ENCODE measurements around the gene AP5S1. TPM values are rescaled to one million over a fixed set of nuclear protein-coding genes. Genes with fewer than 3 reads are reported as not detected.

The AP5S1 gene, protein sequence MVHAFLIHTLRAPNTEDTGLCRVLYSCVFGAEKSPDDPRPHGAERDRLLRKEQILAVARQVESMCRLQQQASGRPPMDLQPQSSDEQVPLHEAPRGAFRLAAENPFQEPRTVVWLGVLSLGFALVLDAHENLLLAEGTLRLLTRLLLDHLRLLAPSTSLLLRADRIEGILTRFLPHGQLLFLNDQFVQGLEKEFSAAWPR
- polyA plus RNA-seq = 1 to 10 TPM; 5.1 to 9.7 (median 8.9) TPM

DNA sequence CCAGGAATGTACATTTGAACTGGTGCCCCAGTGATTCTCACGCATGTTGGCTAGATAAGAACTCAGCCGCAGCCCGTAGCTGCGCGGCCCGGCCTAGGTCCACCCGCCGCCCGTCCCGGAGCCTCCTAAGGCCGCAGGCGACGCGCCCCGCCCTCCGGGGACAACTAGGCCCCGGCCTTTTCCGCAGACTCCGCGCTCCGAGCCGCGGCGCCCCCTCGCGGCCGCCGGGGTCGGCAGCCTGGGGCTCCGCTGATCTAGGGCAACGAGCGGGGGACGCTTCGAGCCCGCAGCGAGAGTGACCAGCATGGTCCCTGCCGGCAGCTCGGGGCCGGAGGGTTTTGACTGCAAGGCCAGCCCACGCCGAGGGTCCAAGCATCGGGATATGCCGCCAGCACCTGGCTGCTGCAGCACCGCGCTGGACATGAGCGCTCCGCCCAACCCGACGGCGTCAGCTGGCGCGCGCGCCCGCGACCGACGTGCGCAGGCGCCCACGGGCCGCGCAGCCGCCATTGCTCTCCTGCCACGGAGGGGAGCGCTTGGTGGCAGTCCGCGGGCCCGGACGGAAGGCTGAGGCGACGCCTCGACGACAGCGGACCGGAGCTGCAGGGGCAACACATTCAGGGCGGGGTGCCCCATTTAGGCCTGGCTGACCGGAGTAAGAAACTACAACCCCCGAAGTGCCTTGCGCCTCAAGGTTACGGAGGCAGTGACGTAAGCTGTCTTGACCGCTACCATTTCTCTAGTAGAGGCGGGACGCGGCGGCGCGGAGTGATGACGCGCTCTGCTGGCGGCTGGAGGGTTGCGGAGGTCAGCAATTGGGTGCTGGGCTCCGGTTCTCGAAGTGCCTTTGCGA is at the start of gene AP5S1:
AP5S1 (plus strand) TSS at position 500 of the 853 bp plus-strand sequence. CDS start 1,571 bp downstream, outside the sequence.
- H3K27ac ChIP-seq (ENCODE audit: low read depth, low read length) = peak within 1 kb of the TSS; percentile 76
- 0% methylated on average over 92 to 96 of the region's 96 CpGs for WGBS, 3 donors

DNA sequence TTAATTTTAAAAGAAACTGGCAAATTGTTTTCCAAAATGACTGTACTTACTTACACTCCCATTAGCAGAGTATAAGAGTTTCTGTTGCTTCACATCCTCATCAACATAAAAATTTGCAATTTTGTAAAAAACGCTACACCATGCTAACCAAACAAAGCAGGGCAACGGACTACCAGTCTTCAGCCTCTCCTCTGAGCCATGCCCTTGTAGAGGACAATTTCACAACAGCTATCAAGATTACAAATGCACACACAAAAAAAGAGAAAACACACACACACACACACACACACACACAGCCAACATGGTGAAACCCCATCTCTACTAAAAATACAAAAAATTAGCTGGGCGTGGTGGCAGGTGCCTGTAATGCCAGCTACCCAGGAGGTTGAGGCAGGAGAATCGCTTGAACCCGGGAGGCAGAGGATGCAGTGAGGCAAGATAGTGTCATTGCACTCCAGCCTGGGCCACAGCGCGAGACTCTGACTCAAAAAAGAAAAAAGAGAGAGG is 48.7 kb upstream of the AP5S1 start:
- no peak overlapping the region for H3K27ac ChIP-seq (ENCODE audit: low read depth, low read length)
- 63 to 82% (median 68%) methylated on average over 7 of the region's 7 CpGs for WGBS, 3 donors

DNA sequence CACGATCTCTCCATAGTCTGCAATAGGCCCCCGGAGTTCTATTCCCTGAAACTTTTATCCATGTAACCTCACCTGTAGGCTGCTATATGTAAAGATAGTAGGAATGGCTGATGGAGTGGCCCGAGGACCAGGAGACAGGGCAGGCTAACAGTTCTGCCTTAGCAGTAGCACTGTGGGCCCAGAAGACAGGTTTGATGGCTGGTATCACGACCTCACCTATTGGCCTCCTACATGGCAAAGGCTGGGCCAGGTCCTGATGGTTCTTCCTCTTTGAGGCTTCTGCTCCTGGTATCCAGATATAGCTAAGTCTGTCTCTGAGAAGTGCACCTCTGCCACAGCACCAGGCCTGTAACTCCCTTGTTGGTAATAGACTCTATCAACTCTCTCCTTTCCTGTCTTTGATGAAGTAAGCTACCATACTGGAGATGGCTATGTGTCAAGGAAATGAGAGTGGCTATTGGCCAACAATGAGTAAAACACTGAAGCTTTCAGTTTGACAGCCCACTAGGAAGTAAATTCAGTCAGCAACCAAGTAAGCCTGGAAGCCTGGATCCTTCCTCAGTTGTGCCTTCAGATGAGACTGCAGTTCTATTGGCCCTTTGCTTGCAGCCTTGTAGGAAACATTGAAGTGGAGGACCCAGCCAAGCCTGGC is 44.8 kb upstream of the AP5S1 start:
- 87 to 91% (median 89%) methylated on average over 4 of the region's 4 CpGs for WGBS, 3 donors
- no peak overlapping the region for H3K27ac ChIP-seq (ENCODE audit: low read depth, low read length)

DNA sequence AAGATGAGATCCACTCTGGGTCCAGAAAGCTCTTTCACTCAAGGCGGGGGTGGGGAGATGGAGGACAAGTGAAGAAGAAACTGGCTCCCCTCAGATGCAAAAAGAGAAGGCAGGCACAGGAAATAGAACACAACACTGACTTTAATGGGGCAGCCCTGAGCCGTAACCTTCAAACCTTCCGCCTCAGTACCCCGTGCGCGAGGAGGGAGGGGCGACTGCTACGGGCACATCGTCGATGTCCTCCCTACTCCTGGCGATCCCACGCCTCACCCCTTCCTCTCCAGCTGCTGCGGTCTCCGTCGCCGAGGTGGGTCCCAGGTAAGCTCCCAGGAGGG is 43.0 kb upstream of the AP5S1 start:
- no peak overlapping the region for H3K27ac ChIP-seq (ENCODE audit: low read depth, low read length)
- 11 to 21% (median 14%) methylated on average over 13 to 16 of the region's 16 CpGs for WGBS, 3 donors

DNA sequence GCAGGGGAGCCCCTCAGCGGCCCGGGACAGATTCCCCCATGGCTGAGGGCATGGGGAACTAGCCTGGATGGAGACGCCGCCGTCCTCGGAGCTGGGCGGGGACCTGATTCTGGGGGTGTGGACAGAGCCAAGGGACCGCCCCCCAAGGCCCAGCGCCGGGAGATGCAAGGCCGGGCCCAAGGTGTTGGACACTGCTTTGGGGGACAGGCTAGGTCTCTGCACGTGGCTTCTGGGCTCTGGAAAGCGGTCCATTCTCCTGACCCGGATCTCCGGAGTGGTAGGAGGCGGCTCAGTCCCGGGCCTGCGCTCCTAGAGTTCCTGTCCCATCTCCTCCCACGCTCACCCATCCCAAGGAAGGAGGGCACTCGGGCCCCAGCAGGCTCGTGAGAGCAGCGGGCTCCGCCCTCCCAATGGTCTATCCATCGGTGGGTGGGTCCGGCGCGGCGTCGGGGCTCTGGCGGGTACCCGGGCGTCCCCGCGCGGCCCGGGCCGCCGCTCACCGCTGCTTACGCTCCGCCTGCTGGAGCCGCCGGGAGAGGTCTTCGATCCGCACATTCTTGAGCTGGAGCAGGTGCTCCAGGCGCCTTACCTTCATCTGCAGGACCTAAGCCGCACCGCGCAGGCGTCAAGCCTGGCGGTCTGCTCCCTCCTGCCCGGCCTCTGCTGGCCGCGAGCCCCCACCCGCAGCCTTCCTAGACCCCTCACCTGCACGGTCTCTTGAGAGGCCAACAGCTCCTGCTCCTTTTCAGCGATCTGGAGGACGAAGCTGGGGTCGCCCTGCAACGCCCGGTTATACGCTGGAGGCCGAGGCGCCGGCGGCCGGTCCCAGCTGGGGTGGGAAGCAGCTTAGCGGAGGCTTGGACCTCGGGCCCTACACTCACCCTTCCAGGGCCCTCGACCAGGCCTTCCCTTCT is 42.4 kb upstream of the AP5S1 start:
- no peak overlapping the region for H3K27ac ChIP-seq (ENCODE audit: low read depth, low read length)
- WGBS, 3 donors = 4 to 5% (median 5%) methylated on average over 57 to 70 of the region's 70 CpGs

DNA sequence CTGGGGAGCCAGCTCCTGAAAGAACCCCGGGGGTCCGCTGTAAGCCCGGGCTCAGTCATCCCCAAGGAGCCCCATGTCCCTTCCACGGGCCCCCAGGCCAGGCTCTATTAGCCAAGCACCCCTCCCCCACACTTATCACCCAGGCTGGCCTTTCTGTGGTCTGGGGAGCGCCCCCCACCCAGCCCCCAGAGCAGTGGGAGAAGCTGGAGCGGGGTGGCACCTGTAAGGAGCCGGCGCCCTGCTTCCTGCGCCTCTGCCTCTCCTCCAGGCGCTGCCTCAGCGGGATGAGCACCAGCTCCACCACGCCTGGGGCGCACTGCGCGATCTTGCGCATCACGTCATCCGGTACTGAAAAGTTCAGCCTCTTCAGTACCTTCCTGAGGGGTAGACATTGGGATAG is 41.4 kb upstream of the AP5S1 start:
- H3K27ac ChIP-seq (ENCODE audit: low read depth, low read length) = no peak overlapping the region
- 35 to 61% (median 45%) methylated on average over 16 to 18 of the region's 18 CpGs for WGBS, 3 donors

DNA sequence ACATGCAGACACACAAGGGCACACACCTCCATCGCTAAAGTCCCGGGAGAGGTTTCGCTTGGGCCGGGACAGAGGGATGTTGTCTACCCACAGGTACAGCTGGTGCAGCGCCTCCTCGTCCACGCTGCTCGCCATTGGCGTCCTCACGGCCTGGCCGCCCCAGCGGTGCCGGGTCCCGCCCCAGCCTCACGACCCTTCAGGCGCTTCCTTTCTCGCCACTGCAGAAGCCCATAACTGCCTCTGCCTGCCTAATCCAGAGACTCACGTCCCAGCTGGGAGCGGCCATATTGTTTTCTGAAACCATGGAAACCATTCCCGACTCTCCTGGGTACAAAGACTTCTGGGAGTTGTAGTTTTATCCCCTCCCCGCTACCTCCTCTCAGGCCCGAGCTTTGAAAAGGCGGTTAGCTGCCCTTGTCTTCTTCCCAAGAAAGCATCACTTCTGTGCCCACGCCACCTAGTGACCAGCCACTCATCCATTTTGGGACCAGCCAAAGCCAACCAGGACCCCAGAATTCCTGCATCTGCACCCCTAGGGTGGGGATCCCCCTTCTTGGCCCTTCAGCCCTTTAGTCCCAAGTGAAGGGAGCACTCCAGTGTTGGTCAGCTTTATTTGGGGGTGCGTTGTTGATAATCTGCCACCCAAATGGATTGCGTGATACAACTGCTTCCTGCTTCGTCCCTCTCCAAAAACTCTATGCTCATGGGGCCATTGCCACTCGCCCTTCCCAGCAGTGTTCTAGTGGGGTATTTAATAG is 39.0 kb upstream of the AP5S1 start, which contains the start of gene SPEF1:
SPEF1 (minus strand) TSS at position 296 of the 758 bp plus-strand sequence; CDS start at position 135, 161 bp downstream.
- WGBS, 3 donors = 13 to 17% (median 14%) methylated on average over 28 of the region's 28 CpGs
- H3K27ac ChIP-seq (ENCODE audit: low read depth, low read length) = no peak within 1 kb of the TSS

DNA sequence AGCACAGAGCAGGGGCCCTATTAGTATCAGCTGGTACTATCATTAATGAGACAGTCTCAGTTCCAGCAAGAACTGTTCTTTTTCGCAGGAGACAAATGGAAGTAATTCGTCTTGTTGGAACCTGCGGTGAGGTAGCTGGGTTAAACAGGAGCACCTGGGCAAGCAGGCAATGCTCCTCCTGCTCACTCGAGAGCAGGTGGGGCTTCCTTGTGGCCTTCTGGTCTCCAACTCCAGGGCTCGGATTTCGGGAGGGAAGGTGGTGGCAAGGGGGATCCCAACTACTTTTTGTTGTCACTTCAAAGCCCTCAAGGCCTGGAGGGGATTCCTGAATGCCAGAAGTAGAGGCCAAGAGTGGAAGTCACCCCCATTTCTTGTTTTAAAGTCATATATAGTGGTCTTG is 37.8 kb upstream of the AP5S1 start:
- no peak overlapping the region for H3K27ac ChIP-seq (ENCODE audit: low read depth, low read length)
- 80 to 91% (median 89%) methylated on average over 6 of the region's 6 CpGs for WGBS, 3 donors

DNA sequence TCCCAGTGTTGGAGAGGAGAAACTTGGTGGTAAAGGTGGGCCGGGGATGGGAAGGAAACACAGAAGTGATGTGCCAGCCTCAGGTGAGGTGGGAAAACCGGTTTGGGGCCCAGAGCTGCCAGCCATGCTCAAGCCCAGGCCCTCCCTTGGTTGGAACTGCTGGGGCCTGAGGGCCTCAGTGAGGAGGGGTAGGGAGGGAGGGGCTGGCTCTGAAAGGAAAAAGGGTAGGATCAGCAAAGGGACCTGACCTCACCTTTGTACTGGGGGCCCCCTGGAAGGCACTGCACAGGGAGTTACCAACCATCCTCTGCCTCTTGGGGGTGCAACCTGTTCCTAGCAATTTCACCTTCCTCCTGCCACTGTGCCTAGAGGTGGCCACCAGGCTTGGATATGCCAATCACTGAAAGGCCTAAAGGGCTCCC is 37.3 kb upstream of the AP5S1 start:
- no peak overlapping the region for H3K27ac ChIP-seq (ENCODE audit: low read depth, low read length)
- 46 to 75% (median 65%) methylated on average over 2 of the region's 2 CpGs for WGBS, 3 donors

DNA sequence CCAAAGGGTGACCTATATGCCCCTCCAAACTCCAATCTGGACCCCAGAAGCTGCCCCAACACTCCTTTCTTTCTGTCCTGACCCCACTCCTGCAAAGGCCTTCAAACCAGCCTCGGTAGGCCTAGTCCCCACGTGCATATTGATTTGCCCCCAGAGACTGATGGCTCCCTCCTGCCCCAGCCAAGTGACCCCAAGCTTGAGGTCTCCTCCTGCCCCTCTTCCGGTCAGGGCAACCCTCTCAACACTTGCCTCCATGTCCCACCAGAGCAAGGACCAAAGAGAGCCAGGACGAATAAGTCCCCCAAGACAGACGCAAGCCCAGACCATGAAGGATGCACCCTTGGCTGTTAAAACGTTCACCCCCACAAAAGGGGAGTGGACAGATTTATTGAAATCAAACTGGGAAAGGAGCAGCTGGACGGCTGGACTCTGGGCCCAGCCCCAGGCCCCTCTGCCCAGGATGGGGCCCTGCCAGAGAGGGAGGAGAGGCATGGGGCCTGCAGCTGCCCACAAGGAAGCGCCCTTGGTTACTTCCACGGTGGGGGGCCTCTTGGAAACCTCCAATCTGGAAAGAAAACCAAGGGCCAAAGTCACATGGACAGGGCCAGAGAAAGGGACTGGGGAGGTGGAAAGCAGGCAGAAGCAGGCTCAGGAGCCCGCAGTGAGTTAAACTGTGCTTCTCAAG is 36.7 kb upstream of the AP5S1 start:
- 59 to 65% (median 64%) methylated on average over 10 of the region's 10 CpGs for WGBS, 3 donors
- no peak overlapping the region for H3K27ac ChIP-seq (ENCODE audit: low read depth, low read length)

DNA sequence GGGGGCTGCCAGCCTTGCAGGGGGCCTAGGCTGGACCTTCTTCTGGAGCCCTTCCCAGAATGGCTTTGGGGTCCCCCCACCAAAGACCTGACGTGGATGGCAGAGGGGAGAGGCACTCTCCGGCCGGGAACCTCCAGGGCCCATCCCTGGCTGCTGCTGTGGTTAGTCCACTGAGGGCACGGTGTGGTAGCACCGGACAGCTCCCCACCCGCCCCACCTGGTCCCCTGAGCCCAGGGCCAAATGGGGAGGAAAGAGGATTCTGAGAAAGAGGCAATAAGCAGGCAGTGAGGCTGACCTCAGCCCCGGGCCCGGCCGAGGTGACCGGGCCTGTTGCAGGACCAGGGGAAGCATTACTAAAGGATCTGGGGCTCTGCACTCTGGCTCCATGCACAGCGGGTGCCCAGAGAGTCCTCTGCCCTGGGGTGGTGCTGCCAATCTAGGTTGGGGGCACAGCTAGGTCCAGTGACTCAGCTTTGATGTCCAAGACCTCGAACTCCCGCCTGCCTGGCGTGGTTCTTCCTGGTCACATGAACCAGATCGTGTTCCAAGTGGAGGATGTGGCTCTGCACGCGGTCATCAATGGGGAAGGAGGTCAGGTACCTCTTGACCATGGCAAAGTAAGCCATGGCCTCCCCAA is 36.0 kb upstream of the AP5S1 start:
- 60 to 85% (median 67%) methylated on average over 17 of the region's 17 CpGs for WGBS, 3 donors
- no peak overlapping the region for H3K27ac ChIP-seq (ENCODE audit: low read depth, low read length)

DNA sequence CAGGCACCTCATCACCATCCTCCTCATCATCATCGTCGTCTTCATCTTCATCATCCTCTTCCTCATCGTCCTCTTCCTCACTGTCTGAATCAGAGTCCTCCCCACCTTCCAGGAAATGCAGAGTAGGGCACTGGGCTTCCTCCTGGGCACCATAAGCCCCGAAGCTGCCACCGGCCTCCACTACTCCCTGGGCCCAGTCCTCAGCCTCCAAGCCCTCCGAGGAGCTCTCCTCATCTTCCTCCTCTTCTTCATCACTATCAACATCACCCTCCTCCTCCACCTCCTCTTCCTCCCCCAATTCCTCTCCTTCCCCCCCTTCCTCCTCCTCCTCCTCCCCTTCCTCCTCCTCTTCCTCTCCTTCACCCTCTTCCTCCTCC is 35.5 kb upstream of the AP5S1 start:
- no peak overlapping the region for H3K27ac ChIP-seq (ENCODE audit: low read depth, low read length)
- 68 to 80% (median 72%) methylated on average over 6 of the region's 6 CpGs for WGBS, 3 donors

DNA sequence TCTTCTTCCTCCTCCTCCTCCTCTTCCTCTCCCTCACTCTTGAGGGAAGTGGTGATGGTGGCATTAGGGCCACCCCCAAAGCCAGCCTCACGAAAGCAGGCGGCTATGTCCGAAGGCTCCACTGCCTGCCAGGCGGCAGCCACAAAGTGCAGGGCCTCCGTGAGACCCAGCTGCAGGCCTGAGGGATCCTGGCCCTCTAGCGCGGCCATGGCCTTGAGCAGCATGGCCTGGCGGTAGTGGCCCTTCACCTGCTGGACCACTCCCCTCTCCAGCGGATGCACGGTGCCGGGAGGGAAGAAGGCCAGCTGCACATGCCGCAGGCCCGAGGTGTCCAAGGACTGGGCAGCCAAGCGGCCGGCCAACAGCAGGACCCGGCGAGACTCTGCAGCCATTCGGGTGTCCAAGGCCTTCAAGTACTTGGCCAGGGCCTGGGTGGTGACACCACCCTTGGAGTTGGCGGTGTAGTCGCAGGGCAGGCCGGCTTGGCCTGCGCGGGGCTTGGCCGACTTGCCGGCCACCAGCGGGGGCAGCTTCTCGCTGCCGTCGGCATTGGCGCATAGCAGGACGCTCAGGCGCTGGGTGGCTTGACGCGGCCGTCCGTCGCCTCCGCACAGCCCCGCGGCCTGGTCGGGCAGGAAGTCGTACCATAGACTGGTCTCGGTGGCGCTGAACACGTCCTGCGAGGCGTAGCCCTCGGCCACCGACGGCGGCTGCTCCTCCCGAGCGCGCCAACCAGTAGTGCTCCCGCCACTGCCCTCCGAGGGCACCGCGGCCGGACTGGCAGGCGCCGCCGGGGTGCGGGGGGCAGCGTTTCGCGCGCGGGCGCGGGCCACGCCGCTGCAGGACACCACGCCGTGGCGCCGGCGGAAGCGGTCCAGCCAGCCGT is 34.9 kb upstream of the AP5S1 start:
- 18 to 37% (median 34%) methylated on average over 73 to 79 of the region's 79 CpGs for WGBS, 3 donors
- H3K27ac ChIP-seq (ENCODE audit: low read depth, low read length) = peak overlapping the region; percentile 74

DNA sequence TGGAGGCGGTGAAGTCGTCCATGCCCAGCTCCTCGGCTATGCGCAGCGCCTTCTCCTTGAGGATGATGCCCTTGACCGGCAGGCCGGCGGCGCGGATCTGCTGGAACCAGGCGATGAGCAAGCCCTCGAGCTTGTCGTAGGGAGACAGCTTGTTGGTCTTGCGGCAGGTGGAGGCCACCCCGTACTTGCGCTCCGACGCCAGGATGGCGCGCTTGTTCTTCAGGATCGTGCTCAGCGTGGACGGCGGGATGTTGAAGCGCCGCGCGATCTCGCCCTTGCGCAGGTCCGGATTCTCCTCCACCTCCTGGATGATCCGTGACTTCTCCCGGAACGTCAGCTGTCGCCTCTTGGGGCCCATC is 34.2 kb upstream of the AP5S1 start:
- WGBS, 3 donors = 0 to 2% (median 2%) methylated on average over 25 to 35 of the region's 35 CpGs
- H3K27ac ChIP-seq (ENCODE audit: low read depth, low read length) = peak overlapping the region; percentile 74

DNA sequence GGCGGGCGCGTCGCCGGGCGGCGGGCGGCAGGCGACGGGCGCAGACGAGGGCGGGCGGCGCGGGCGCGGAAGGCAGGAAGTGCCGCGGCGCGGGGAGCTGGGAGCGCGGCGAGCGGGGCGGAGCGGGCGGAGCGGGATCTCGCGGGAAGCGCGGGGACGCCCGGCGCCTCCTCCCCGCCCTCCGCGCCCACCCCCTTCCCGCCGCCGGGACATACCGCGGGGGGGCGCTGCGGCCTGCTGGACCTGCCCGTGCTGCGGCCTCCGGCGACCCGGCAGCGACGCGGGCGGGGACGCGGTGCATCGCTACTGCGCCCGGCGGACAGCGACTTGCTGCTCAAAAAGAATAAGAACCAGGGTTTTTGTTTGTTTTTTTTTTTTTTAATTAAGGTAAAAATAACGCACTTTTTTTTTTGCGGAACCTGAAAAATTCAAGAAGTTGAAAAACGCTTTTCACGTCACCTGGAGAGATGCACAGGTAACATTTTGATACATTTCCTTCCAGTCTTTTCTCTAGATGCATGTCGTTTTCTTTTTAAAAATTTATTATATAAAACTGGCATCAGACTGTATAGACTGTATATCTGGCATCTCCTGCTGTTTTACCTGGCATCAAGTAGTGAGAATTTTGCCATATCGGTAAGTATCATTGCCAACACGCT is 33.6 kb upstream of the AP5S1 start, which contains the start of gene CENPB:
CENPB (minus strand) TSS at position 76 of the 659 bp plus-strand sequence. CDS start 257 bp downstream, outside the sequence.
- WGBS, 3 donors = 2 to 3% (median 2%) methylated on average over 35 to 69 of the region's 70 CpGs

More for the DNA sequence above, 33.6 kb upstream of the AP5S1 start, which contains the start of gene CENPB:
- peak within 1 kb of the TSS; percentile 74 for H3K27ac ChIP-seq (ENCODE audit: low read depth, low read length)
